ENCODE measurements around the gene TMEM141. TPM values are rescaled to one million over a fixed set of nuclear protein-coding genes. Genes with fewer than 3 reads are reported as not detected.
"Not testable (repeated sequence)": the region's sequence is repeated elsewhere in the genome, so short reads cannot be mapped to it uniquely, and the experiment has no call there.

The TMEM141 gene
- total RNA-seq, 1 experiment from 2014 or later, result 32.7 TPM

DNA sequence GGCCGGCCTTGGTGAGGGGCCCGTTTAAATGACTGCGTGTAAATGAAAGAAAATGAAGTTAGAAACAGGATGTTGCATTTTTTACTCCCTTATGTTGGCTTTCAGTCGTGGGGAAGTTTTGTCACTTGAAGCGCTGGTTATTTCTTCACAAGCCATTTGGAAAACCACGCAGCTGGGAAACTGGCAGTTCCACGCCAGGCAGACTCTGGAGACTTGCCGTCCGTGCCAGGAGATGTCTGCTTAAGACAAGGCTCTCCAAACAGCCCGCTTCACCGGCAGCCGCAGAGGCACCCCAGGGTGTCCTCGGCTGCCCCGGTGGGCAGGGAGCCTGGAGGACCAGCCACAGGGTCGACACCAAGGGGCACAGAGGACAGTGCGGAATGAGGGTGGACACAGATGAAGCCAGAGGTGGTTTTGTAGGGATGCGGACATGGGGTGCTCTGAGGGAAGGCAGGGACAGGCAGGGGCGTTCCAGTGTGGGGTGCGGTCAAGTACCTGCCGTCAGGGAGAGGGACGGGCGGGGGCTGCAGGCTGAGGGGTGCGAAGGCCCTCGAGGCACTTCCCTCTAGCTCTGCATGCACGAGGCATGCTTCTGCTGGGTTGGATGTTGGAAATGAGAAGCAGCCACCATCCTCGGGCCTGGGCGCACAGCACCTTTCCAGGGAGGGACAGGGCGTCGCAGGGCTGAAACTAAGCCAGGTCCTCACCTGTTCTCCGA is 40.0 kb downstream of the TMEM141 start:
- no peaks in the 10 kb centered on the region for H3K4me1 ChIP-seq (ENCODE audit: insufficient read depth, low read length, poor library complexity, severe bottlenecking)
- ChIA-PET POLR2A (ENCODE audit: low non-redundant PET) (no interaction called here), CTCF (no interaction called here)
- no peaks in the 10 kb centered on the region for H3K9me3 ChIP-seq (ENCODE audit: low read depth, low read length, poor library complexity, severe bottlenecking)
- DNase-seq (ENCODE audit: low spot score), result no peak
- no TSS peak for BruUV-seq (replicated peaks)
- peaks cover 56% of the 10 kb centered on the region for H3K36me3 ChIP-seq (ENCODE audit: insufficient read depth, low read length, poor library complexity, severe bottlenecking)
- H3K27me3 ChIP-seq (replicated peaks; ENCODE audit: insufficient read depth, low read depth, low read length, poor library complexity), result no peaks in the 10 kb centered on the region
- TF ChIP-seq EZH2 (IDR thresholded peaks at IDR 0.05; ENCODE audit: borderline replicate concordance, low read depth, low read length, poor library complexity, severe bottlenecking), result no peak
- TF ChIP-seq, protein P1, sequence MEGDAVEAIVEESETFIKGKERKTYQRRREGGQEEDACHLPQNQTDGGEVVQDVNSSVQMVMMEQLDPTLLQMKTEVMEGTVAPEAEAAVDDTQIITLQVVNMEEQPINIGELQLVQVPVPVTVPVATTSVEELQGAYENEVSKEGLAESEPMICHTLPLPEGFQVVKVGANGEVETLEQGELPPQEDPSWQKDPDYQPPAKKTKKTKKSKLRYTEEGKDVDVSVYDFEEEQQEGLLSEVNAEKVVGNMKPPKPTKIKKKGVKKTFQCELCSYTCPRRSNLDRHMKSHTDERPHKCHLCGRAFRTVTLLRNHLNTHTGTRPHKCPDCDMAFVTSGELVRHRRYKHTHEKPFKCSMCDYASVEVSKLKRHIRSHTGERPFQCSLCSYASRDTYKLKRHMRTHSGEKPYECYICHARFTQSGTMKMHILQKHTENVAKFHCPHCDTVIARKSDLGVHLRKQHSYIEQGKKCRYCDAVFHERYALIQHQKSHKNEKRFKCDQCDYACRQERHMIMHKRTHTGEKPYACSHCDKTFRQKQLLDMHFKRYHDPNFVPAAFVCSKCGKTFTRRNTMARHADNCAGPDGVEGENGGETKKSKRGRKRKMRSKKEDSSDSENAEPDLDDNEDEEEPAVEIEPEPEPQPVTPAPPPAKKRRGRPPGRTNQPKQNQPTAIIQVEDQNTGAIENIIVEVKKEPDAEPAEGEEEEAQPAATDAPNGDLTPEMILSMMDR (conservative IDR thresholded peaks at IDR 0.05; ENCODE audit: low read depth, low read length), result no peak
- no peak overlapping the region for H3K4me3 ChIP-seq (ENCODE audit: low read depth, low read length, poor library complexity, severe bottlenecking)
- H3K27ac ChIP-seq (ENCODE audit: low read depth, low read length, poor library complexity, severe bottlenecking), result no peak overlapping the region
- intact Hi-C loops (cut with micrococcal nuclease; ENCODE audit: unreplicated experiment), result no loop called here

DNA sequence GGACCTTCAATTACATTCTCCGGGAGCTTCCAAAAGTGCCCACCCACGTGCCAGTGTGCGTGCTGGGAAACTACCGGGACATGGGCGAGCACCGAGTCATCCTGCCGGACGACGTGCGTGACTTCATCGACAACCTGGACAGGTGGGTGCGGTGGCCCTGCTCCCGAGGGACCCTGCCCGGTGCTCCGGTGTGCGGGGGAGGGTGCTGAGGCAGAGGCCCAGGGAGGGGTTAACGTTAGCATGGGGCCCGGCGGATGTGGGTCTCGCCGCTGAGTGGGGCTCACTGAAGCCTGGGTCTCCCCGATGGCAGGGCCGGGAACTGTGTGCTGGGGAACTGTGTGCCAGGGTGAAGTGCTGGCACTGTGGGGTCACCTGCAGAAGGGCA is 40.6 kb downstream of the TMEM141 start:
- H3K9me3 ChIP-seq (ENCODE audit: low read depth, low read length, poor library complexity, severe bottlenecking), result no peaks in the 10 kb centered on the region
- no TSS peak for BruUV-seq (replicated peaks)
- H3K4me3 ChIP-seq (ENCODE audit: low read depth, low read length, poor library complexity, severe bottlenecking), result no peak overlapping the region
- no peaks in the 10 kb centered on the region for H3K4me1 ChIP-seq (ENCODE audit: insufficient read depth, low read length, poor library complexity, severe bottlenecking)
- intact Hi-C loops (cut with micrococcal nuclease; ENCODE audit: unreplicated experiment), result no loop called here
- no peak for DNase-seq (ENCODE audit: low spot score)
- no peak overlapping the region for H3K27ac ChIP-seq (ENCODE audit: low read depth, low read length, poor library complexity, severe bottlenecking)
- H3K27me3 ChIP-seq (replicated peaks; ENCODE audit: insufficient read depth, low read depth, low read length, poor library complexity), result no peaks in the 10 kb centered on the region
- peaks cover 53% of the 10 kb centered on the region for H3K36me3 ChIP-seq (ENCODE audit: insufficient read depth, low read length, poor library complexity, severe bottlenecking)
- TF ChIP-seq EZH2 (IDR thresholded peaks at IDR 0.05; ENCODE audit: borderline replicate concordance, low read depth, low read length, poor library complexity, severe bottlenecking), result no peak
- TF ChIP-seq, protein P1 (conservative IDR thresholded peaks at IDR 0.05; ENCODE audit: low read depth, low read length), result no peak
- ChIA-PET CTCF (no interaction called here), POLR2A (ENCODE audit: low non-redundant PET) (no interaction called here)

DNA sequence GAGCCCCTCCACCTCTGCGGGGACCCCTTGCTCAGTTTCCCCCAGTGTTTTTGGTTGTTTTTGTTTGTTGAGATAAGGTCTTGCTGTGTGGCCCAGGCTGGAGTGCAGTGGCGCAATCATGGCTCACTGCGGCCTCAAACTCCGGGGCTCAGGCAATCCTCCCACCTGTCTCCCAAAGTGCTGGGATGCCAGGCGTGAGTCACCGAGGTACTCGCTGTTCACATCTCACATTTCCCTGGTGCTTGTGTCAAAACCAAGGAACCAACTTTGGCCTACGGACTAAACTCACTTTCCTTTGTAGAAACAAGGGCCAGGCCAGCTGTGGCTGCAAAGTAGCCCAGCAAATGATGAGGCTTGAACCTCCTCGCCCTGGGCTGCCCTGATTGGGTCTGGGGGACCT is 41.4 kb downstream of the TMEM141 start:
- H3K9me3 ChIP-seq (ENCODE audit: low read depth, low read length, poor library complexity, severe bottlenecking), result no peaks in the 10 kb centered on the region
- peaks cover 50% of the 10 kb centered on the region for H3K36me3 ChIP-seq (ENCODE audit: insufficient read depth, low read length, poor library complexity, severe bottlenecking)
- no peaks in the 10 kb centered on the region for H3K4me1 ChIP-seq (ENCODE audit: insufficient read depth, low read length, poor library complexity, severe bottlenecking)
- no peak overlapping the region for H3K27ac ChIP-seq (ENCODE audit: low read depth, low read length, poor library complexity, severe bottlenecking)
- H3K27me3 ChIP-seq (replicated peaks; ENCODE audit: insufficient read depth, low read depth, low read length, poor library complexity), result no peaks in the 10 kb centered on the region
- intact Hi-C loops (cut with micrococcal nuclease; ENCODE audit: unreplicated experiment), result no loop called here
- CTCF ChIA-PET, result no interaction called here
- TF ChIP-seq EZH2 (IDR thresholded peaks at IDR 0.05; ENCODE audit: borderline replicate concordance, low read depth, low read length, poor library complexity, severe bottlenecking), result no peak
- TF ChIP-seq, protein P1 (conservative IDR thresholded peaks at IDR 0.05; ENCODE audit: low read depth, low read length), result no peak
- no peak overlapping the region for H3K4me3 ChIP-seq (ENCODE audit: low read depth, low read length, poor library complexity, severe bottlenecking)
- DNase-seq (ENCODE audit: low spot score), result no peak
- POLR2A ChIA-PET (ENCODE audit: low non-redundant PET), result no interaction called here
- no TSS peak for BruUV-seq (replicated peaks)

DNA sequence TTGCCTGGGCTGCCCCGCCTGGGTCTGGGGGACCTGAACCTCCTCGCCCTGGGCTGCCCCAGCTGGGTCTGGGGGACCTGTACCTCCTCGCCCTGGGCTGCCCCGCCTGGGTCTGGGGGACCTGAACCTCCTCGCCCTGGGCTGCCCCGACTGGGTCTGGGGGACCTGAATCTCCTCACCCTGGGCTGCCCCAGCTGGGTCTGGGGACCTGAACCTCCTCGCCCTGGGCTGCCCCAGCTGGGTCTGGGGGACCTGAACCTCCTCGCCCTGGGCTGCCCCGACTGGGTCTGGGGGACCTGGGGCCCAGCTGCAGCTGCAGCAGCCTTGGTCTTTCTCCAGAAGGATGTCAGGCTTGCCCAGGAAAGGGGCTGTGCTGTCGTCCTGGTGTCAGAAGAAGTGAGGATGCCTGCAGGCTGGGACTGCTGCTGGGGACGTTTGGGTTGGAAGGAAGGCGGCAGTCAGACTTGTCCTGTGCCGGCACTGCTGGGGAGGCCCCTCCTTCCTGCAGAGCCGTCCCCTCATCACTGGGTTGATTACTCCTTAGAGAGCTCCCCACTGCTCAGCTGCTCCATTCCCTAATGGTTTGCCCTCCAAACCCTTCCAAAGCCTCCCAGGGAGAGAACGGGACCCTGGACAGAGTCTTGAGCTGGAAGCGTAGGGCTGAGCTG is 42.4 kb downstream of the TMEM141 start:
- peaks cover 48% of the 10 kb centered on the region for H3K36me3 ChIP-seq (ENCODE audit: insufficient read depth, low read length, poor library complexity, severe bottlenecking)
- H3K9me3 ChIP-seq (ENCODE audit: low read depth, low read length, poor library complexity, severe bottlenecking); H3K27me3 ChIP-seq (replicated peaks; ENCODE audit: insufficient read depth, low read depth, low read length, poor library complexity); H3K4me1 ChIP-seq (ENCODE audit: insufficient read depth, low read length, poor library complexity, severe bottlenecking); CTCF ChIA-PET; intact Hi-C loops (cut with micrococcal nuclease; ENCODE audit: unreplicated experiment); DNase-seq (ENCODE audit: low spot score); POLR2A ChIA-PET (ENCODE audit: low non-redundant PET); BruUV-seq (replicated peaks); H3K4me3 ChIP-seq (ENCODE audit: low read depth, low read length, poor library complexity, severe bottlenecking): not testable (repeated sequence)
- peak overlapping the region; percentile 37 for H3K27ac ChIP-seq (ENCODE audit: low read depth, low read length, poor library complexity, severe bottlenecking)

All from A673 (cell line).